Upper lobe of right lung (tissue), 1 donor: ENCODE results near the gene TRABD2A. TPM values are rescaled to one million over a fixed set of nuclear protein-coding genes. Genes with fewer than 3 reads are reported as not detected.

Experiments
- ATAC-seq: fragments of 200-7000 bp; cut with Tn5 transposase; one replicate; pipeline ENCODE4 v1.9.1; 2020; ENCODE audit warnings: mild to moderate bottlenecking, moderate library complexity
- DNase-seq: peaks from one replicate; pipeline ENCODE4 v3.0.0-alpha.2; 2020
- H3K27ac ChIP-seq: fragments of 200-600 bp; one replicate; pipeline ENCODE4 v1.8.0; 2022
- H3K27me3 ChIP-seq: fragments of 200-600 bp; one replicate; pipeline ENCODE4 v1.8.0; 2022; ENCODE audit warnings: mild to moderate bottlenecking
- H3K36me3 ChIP-seq: fragments of 200-600 bp; one replicate; pipeline ENCODE4 v1.8.0; 2022
- H3K4me1 ChIP-seq: fragments of 200-600 bp; one replicate; pipeline ENCODE4 v1.8.0; 2022
- H3K4me3 ChIP-seq: fragments of 200-600 bp; one replicate; pipeline ENCODE4 v1.8.0; 2022; ENCODE audit warnings: mild to moderate bottlenecking
- H3K9me3 ChIP-seq: fragments of 200-600 bp; one replicate; pipeline ENCODE4 v1.8.0; 2022
- CTCF ChIP-seq: fragments of 200-600 bp; IDR thresholded peaks from one replicate; pipeline ENCODE4 v1.8.0; 2022; ENCODE audit warnings: antibody characterized with exemption
- intact Hi-C: fragments of 100-400 bp; cut with DNase I; formaldehyde crosslinking; loops from one replicate; pipeline ENCODE4 v1.11.0; 2022
- total RNA-seq: library from RNA; stranded (reverse); fragmentation: NEBNext Ultra II Directional; extraction: Animal tissue kit (Norgen Biotek cat#: 25700); gene quantifications from one replicate; pipeline ENCODE4 v1.2.1, GENCODE V29; 2021
- donor health status: DM: no; HTN: yes; CAD: no; lungs with severe emphysema.

TRABD2A gene
- total RNA-seq, 1 donor from 2014 or later: 6.5 TPM

- no peak for ATAC-seq
- TF ChIP-seq CTCF: no peak
- no peak overlapping the region for H3K4me3 ChIP-seq
- H3K36me3 ChIP-seq: no peaks in the 10 kb centered on the region
- H3K9me3 ChIP-seq: no peaks in the 10 kb centered on the region
- intact Hi-C loops: no loop called here
- DNase-seq: no peak
- no peaks in the 10 kb centered on the region for H3K27me3 ChIP-seq
- no peaks in the 10 kb centered on the region for H3K4me1 ChIP-seq
- no peak overlapping the region for H3K27ac ChIP-seq
These were observed 36.7 kb downstream of the TRABD2A start for GRCh38 chr2:84844141-84844540.

GRCh38 chr2:84841577-84841976 lies 39.3 kb downstream of the TRABD2A start:
- DNase-seq: no peak
- no peak for TF ChIP-seq CTCF
- H3K4me1 ChIP-seq: no peaks in the 10 kb centered on the region
- no peaks in the 10 kb centered on the region for H3K27me3 ChIP-seq
- H3K4me3 ChIP-seq: no peak overlapping the region
- no peaks in the 10 kb centered on the region for H3K9me3 ChIP-seq
- intact Hi-C loops: no loop called here
- H3K27ac ChIP-seq: no peak overlapping the region
- H3K36me3 ChIP-seq: no peaks in the 10 kb centered on the region
- ATAC-seq: no peak

- ATAC-seq (no peak), DNase-seq (no peak)
- Histone ChIP-seq H3K27ac (no peak overlapping the region), H3K4me1 (no peaks in the 10 kb centered on the region), H3K9me3 (no peaks in the 10 kb centered on the region), H3K36me3 (no peaks in the 10 kb centered on the region), H3K4me3 (no peak overlapping the region), H3K27me3 (no peaks in the 10 kb centered on the region)
- TF ChIP-seq CTCF: no peak
- intact Hi-C loops: no loop called here
These were observed 40.6 kb downstream of the TRABD2A start for GRCh38 chr2:84840306-84840705.

GRCh38 chr2:84839851-84840250 lies 41.0 kb downstream of the TRABD2A start:
- no peak overlapping the region for H3K4me3 ChIP-seq
- no peaks in the 10 kb centered on the region for H3K4me1 ChIP-seq
- intact Hi-C loops: no loop called here
- no peaks in the 10 kb centered on the region for H3K9me3 ChIP-seq
- no peaks in the 10 kb centered on the region for H3K36me3 ChIP-seq
- ATAC-seq: no peak
- no peaks in the 10 kb centered on the region for H3K27me3 ChIP-seq
- TF ChIP-seq CTCF: no peak
- H3K27ac ChIP-seq: no peak overlapping the region
- no peak for DNase-seq

GRCh38 chr2:84838434-84839145 lies 42.3 kb downstream of the TRABD2A start:
- DNase-seq (no peak), ATAC-seq (no peak)
- Histone ChIP-seq H3K27ac (no peak overlapping the region), H3K9me3 (no peaks in the 10 kb centered on the region), H3K27me3 (no peaks in the 10 kb centered on the region), H3K36me3 (no peaks in the 10 kb centered on the region), H3K4me1 (no peaks in the 10 kb centered on the region), H3K4me3 (no peak overlapping the region)
- intact Hi-C loops: no loop called here
- TF ChIP-seq CTCF: no peak

GRCh38 chr2:84836215-84836614 lies 44.7 kb downstream of the TRABD2A start:
- Histone ChIP-seq H3K9me3 (no peaks in the 10 kb centered on the region), H3K36me3 (no peaks in the 10 kb centered on the region), H3K27me3 (no peaks in the 10 kb centered on the region), H3K4me1 (peaks cover 4% of the 10 kb centered on the region), H3K4me3 (no peak overlapping the region), H3K27ac (no peak overlapping the region)
- ATAC-seq (no peak), DNase-seq (no peak)
- intact Hi-C loops: no loop called here
- no peak for TF ChIP-seq CTCF
